DMS 273 (cell line): Measurements from ENCODE around the gene KIZ.

Experiments used
- DNase-seq: peaks from one replicate; lab custom pipeline; 2025; ENCODE audit not compliant: unreplicated experiment; lab: John Stamatoyannopoulos, UW

Gene KIZ

GRCh38 chr20:21174516-21175239 lies 48.8 kb downstream of the KIZ start:
- no peak for DNase-seq

GRCh38 chr20:21175433-21175832 lies 49.6 kb downstream of the KIZ start:
- no peak for DNase-seq

GRCh38 chr20:21177767-21178166 lies 51.9 kb downstream of the KIZ start:
- DNase-seq = no peak

- no peak for DNase-seq
These were observed 53.9 kb downstream of the KIZ start for GRCh38 chr20:21179757-21180156.

GRCh38 chr20:21180248-21180647 lies 54.4 kb downstream of the KIZ start:
- no peak for DNase-seq

- DNase-seq = no peak
These were observed 55.1 kb downstream of the KIZ start for GRCh38 chr20:21181028-21181427.

GRCh38 chr20:21182832-21183563 lies 57.1 kb downstream of the KIZ start:
- no peak for DNase-seq

- DNase-seq = no peak
These were observed 57.8 kb downstream of the KIZ start for GRCh38 chr20:21183722-21184121.

- DNase-seq = no peak
These were observed 58.9 kb downstream of the KIZ start for GRCh38 chr20:21184819-21185218.

- DNase-seq = no peak
These were observed 60.0 kb downstream of the KIZ start for GRCh38 chr20:21185849-21186248.

- no peak for DNase-seq
These were observed 64.1 kb downstream of the KIZ start for GRCh38 chr20:21189761-21190523.

- no peak for DNase-seq
These were observed 65.0 kb downstream of the KIZ start for GRCh38 chr20:21190869-21191268.

- DNase-seq = no peak
These were observed 66.0 kb downstream of the KIZ start for GRCh38 chr20:21191839-21192238.

GRCh38 chr20:21202259-21202658 lies 76.4 kb downstream of the KIZ start:
- DNase-seq = no peak

GRCh38 chr20:21203088-21203656 lies 77.3 kb downstream of the KIZ start:
- DNase-seq = no peak

GRCh38 chr20:21206584-21206983 lies 80.7 kb downstream of the KIZ start:
- no peak for DNase-seq

GRCh38 chr20:21208999-21209398 lies 83.1 kb downstream of the KIZ start:
- DNase-seq = no peak

- no peak for DNase-seq
These were observed 83.8 kb downstream of the KIZ start for GRCh38 chr20:21209668-21210067.

GRCh38 chr20:21213691-21214090 lies 87.8 kb downstream of the KIZ start:
- no peak for DNase-seq

- no peak for DNase-seq
These were observed 88.5 kb downstream of the KIZ start for GRCh38 chr20:21214431-21214830.

- no peak for DNase-seq
These were observed 93.8 kb downstream of the KIZ start for GRCh38 chr20:21219686-21220085.

GRCh38 chr20:21224217-21224616 lies 98.3 kb downstream of the KIZ start:
- DNase-seq = no peak
